ENCODE measurements around the gene AJAP1.

- no peak for TF ChIP-seq EP300 (IDR thresholded peaks at IDR 0.05)
- TF ChIP-seq CTCF (IDR thresholded peaks at IDR 0.05), result no peak
- TF ChIP-seq POLR2A (IDR thresholded peaks at IDR 0.05), result no peak
- no peak for TF ChIP-seq POLR2AphosphoS5 (IDR thresholded peaks at IDR 0.05)
These were observed 39.5 kb downstream of the AJAP1 start for GRCh38 chr1:4693891-4694290.
